Caco-2 (cell line): ENCODE results near the gene HDAC4. TPM values are rescaled to one million over a fixed set of nuclear protein-coding genes. Genes with fewer than 3 reads are reported as not detected.

ENCODE experiments used
- BruUV-seq: library from RNA; stranded (reverse); fragments of 400-500 nt; replicated peaks from 2 replicates; lab custom pipeline; 2021; lab: Mats Ljungman, UMichigan
- CTCF ChIA-PET: fragments of 300-600 bp; sonication (Branson Sonifier 250); formaldehyde crosslinking; loops from one replicate; lab custom pipeline; 2022; ENCODE audit warnings: antibody characterized with exemption; lab: Charles Lee
- POLR2A ChIA-PET: fragments of 300-600 bp; sonication (Branson Sonifier 250); formaldehyde crosslinking; loops from one replicate; lab custom pipeline; 2022; ENCODE audit warnings: antibody characterized with exemption; lab: Charles Lee
- DNase-seq, 2 experiments: peaks; one replicate each; pipeline versions ENCODE4 v3.0.0 to v3.0.0-alpha.2; 2020 to 2022
- H3K27me3 ChIP-seq: replicated peaks from 2 replicates; pipeline ENCODE4 v1.6.0; 2011; ENCODE audit warnings: low read length; ENCODE audit not compliant: control insufficient read depth, insufficient read depth
- H3K36me3 ChIP-seq: 2 replicates; pipeline ENCODE4 v1.5.1; 2011; ENCODE audit warnings: low read length; ENCODE audit not compliant: control insufficient read depth, insufficient read depth
- H3K4me1 ChIP-seq: fragments of 250-450 bp; sonication (Bioruptor Pico); 2 replicates; pipeline ENCODE4 v1.5.1; 2020; ENCODE audit warnings: mild to moderate bottlenecking
- H3K4me3 ChIP-seq: 2 replicates; pipeline ENCODE4 v1.5.1; 2011; ENCODE audit warnings: low read depth, mild to moderate bottlenecking, control low read depth, low read length
- H3K9me3 ChIP-seq: fragments of 250-450 bp; sonication (Bioruptor Pico); 2 replicates; pipeline ENCODE4 v1.5.1; 2020; ENCODE audit warnings: mild to moderate bottlenecking, moderate library complexity
- H3K27ac Mint-ChIP-seq: one replicate; pipeline ENCODE4 v1.8.0; 2022; ENCODE audit warnings: mixed read lengths; ENCODE audit not compliant: unreplicated experiment
- H3K27me3 Mint-ChIP-seq: one replicate; pipeline ENCODE4 v1.8.0; 2022; ENCODE audit warnings: mixed read lengths; ENCODE audit not compliant: insufficient read depth, unreplicated experiment
- H3K36me3 Mint-ChIP-seq: one replicate; pipeline ENCODE4 v1.8.0; 2022; ENCODE audit warnings: mild to moderate bottlenecking, mixed read lengths; ENCODE audit not compliant: insufficient read depth, unreplicated experiment
- H3K4me1 Mint-ChIP-seq: one replicate; pipeline ENCODE4 v1.8.0; 2022; ENCODE audit warnings: low read depth, mixed read lengths; ENCODE audit not compliant: unreplicated experiment
- H3K4me3 Mint-ChIP-seq: one replicate; pipeline ENCODE4 v1.8.0; 2022; ENCODE audit warnings: mild to moderate bottlenecking, moderate library complexity, mixed read lengths; ENCODE audit not compliant: unreplicated experiment
- H3K9me3 Mint-ChIP-seq: one replicate; pipeline ENCODE4 v1.8.0; 2022; ENCODE audit warnings: mixed read lengths; ENCODE audit not compliant: unreplicated experiment
- intact Hi-C: fragments of 100-400 bp; cut with micrococcal nuclease; formaldehyde crosslinking; loops from one replicate; pipeline ENCODE4 v1.10.0; 2022; ENCODE audit not compliant: unreplicated experiment
- total RNA-seq: library from RNA; stranded (reverse); gene quantifications from 2 replicates; pipeline ENCODE4 v1.2.3, GENCODE V29; 2022
- TF ChIP-seq, protein P1 (sequence below), 2 experiments: fragments of 200-600 bp in 1 of 2; IDR thresholded peaks; 1 replicate in 1 of 2; 2 replicates in 1 of 2; pipeline versions ENCODE4 v1.5.1 to v1.8.0; 2011 to 2022; ENCODE audit warnings: antibody characterized with exemption in 1 of 2, control low read depth in 1 of 2, inconsistent platforms in 1 of 2, low read depth in 1 of 2, low read length in 1 of 2, mild to moderate bottlenecking in 1 of 2, moderate library complexity in 1 of 2; ENCODE audit not compliant: insufficient read depth in 1 of 2, severe bottlenecking in 1 of 2, unreplicated experiment in 1 of 2

The HDAC4 gene
- total RNA-seq, 1 experiment from 2014 or later = 15.5 TPM

DNA sequence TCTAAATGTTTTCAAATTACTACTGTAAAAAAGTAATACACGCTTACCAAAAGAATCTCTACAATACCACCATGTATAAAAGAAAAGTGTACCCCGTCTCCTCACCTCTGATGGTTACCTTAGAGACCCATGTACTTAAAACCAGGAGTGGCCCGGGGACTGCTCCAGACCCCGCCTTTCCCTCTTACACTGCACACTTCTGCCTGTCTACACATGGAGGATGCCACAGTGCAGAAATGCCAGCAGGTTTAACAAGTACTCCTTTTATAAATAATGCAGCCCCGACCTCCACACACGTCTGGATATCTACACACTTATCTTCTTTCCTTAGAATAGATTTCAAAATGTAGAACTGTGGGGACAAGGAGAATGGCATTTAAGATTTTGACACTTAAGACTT is 5.3 kb downstream of the HDAC4 start:
- POLR2A ChIA-PET = no interaction called here
- H3K4me1 ChIP-seq = no peaks in the 10 kb centered on the region
- H3K36me3 Mint-ChIP-seq = no peaks in the 10 kb centered on the region
- H3K4me3 ChIP-seq = no peak overlapping the region
- no peaks in the 10 kb centered on the region for H3K9me3 ChIP-seq
- CTCF ChIA-PET = no interaction called here
- H3K4me3 Mint-ChIP-seq = no peak overlapping the region
- TF ChIP-seq, protein P1, sequence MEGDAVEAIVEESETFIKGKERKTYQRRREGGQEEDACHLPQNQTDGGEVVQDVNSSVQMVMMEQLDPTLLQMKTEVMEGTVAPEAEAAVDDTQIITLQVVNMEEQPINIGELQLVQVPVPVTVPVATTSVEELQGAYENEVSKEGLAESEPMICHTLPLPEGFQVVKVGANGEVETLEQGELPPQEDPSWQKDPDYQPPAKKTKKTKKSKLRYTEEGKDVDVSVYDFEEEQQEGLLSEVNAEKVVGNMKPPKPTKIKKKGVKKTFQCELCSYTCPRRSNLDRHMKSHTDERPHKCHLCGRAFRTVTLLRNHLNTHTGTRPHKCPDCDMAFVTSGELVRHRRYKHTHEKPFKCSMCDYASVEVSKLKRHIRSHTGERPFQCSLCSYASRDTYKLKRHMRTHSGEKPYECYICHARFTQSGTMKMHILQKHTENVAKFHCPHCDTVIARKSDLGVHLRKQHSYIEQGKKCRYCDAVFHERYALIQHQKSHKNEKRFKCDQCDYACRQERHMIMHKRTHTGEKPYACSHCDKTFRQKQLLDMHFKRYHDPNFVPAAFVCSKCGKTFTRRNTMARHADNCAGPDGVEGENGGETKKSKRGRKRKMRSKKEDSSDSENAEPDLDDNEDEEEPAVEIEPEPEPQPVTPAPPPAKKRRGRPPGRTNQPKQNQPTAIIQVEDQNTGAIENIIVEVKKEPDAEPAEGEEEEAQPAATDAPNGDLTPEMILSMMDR (IDR thresholded peaks at IDR 0.05; ENCODE audit: insufficient read depth in 1 of 2, low read depth in 1 of 2, low read length in 1 of 2, severe bottlenecking in 1 of 2, unreplicated experiment in 1 of 2) = no peak
- no peak overlapping the region for H3K27ac Mint-ChIP-seq
- no peaks in the 10 kb centered on the region for H3K27me3 ChIP-seq
- DNase-seq = no peak
- H3K27me3 Mint-ChIP-seq = no peaks in the 10 kb centered on the region
- no peaks in the 10 kb centered on the region for H3K4me1 Mint-ChIP-seq
- no peaks in the 10 kb centered on the region for H3K36me3 ChIP-seq
- H3K9me3 Mint-ChIP-seq = no peaks in the 10 kb centered on the region
- no TSS peak for BruUV-seq
- intact Hi-C loops = loop anchor here (10.0 kb wide), 1 partner anchor 121 kb away; no protein-coding TSS in a partner anchor

DNA sequence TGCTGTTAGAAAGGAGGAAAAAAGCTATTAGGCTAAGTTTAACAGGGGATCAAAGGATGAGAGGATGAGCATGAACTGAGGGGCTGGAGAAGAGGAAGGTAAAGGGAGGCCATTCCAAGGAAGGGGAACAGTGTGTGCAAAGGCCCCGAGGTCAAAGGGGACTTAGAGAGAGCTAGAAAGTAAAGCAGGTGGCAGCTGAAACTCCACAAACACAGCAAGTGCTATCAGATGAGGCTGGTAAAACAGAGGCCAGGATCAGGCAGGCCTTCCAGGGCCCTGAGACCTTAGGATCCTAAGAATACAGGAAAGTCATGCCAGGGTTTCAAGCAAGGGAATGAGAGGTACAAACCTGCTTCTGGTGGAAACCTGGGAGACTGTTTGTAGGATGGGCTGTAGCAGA is 5.8 kb downstream of the HDAC4 start:
- Histone ChIP-seq H3K9me3 (no peaks in the 10 kb centered on the region), H3K4me3 (no peak overlapping the region), H3K4me1 (no peaks in the 10 kb centered on the region), H3K27me3 (no peaks in the 10 kb centered on the region), H3K36me3 (no peaks in the 10 kb centered on the region)
- no peak overlapping the region for H3K27ac Mint-ChIP-seq
- TF ChIP-seq, protein P1 (IDR thresholded peaks at IDR 0.05; ENCODE audit: insufficient read depth in 1 of 2, low read depth in 1 of 2, low read length in 1 of 2, severe bottlenecking in 1 of 2, unreplicated experiment in 1 of 2) = no peak
- CTCF ChIA-PET = no interaction called here
- no peak for DNase-seq
- H3K4me3 Mint-ChIP-seq = no peak overlapping the region
- no TSS peak for BruUV-seq
- H3K27me3 Mint-ChIP-seq = no peaks in the 10 kb centered on the region
- intact Hi-C loops = loop anchor here (10.0 kb wide), 1 partner anchor 120 kb away; no protein-coding TSS in a partner anchor
- H3K9me3 Mint-ChIP-seq = no peaks in the 10 kb centered on the region
- POLR2A ChIA-PET = no interaction called here
- H3K36me3 Mint-ChIP-seq = no peaks in the 10 kb centered on the region
- no peaks in the 10 kb centered on the region for H3K4me1 Mint-ChIP-seq

DNA sequence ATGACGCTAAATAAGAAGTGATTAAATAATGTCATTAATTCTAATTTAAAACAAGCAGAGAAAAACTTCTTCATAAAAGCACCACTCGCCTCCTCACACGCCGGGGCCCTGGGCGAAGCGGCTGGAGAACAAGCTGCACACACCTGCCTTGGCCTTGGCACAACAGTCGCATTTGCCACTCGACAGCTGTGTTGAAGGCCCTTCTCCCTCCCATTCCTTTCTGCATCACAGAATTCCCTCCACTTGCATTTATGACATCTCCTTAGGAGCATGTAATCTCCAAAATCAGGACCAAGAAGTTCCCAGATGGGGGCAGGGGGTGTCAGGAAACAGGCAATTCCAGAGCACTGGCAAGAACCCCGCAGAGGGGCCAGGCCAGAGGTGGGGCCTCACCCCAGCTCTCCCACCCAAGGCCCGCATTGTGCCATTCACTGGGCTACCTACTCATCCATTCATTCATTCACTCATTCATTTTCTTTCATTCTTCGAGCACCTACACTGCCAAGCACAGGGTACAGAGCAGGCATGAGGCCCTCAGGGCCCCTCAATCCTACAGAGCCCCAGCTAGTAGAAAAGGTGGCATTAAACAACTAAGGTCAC is 6.4 kb downstream of the HDAC4 start:
- H3K27me3 ChIP-seq = no peaks in the 10 kb centered on the region
- H3K4me3 ChIP-seq = no peak overlapping the region
- no peaks in the 10 kb centered on the region for H3K36me3 Mint-ChIP-seq
- ChIA-PET POLR2A (no interaction called here), CTCF (no interaction called here)
- no peak overlapping the region for H3K4me3 Mint-ChIP-seq
- H3K27ac Mint-ChIP-seq = no peak overlapping the region
- TF ChIP-seq, protein P1 (IDR thresholded peaks at IDR 0.05; ENCODE audit: insufficient read depth in 1 of 2, low read depth in 1 of 2, low read length in 1 of 2, severe bottlenecking in 1 of 2, unreplicated experiment in 1 of 2) = no peak
- no peaks in the 10 kb centered on the region for H3K4me1 ChIP-seq
- no peak for DNase-seq
- intact Hi-C loops = loop anchor here (10.0 kb wide), 1 partner anchor 120 kb away; no protein-coding TSS in a partner anchor
- no TSS peak for BruUV-seq
- H3K9me3 Mint-ChIP-seq = no peaks in the 10 kb centered on the region
- H3K9me3 ChIP-seq = no peaks in the 10 kb centered on the region
- H3K4me1 Mint-ChIP-seq = no peaks in the 10 kb centered on the region
- H3K27me3 Mint-ChIP-seq = no peaks in the 10 kb centered on the region
- no peaks in the 10 kb centered on the region for H3K36me3 ChIP-seq
